ENCODE data around the gene AFAP1.

GRCh38 chr4:7753271-7753670 is 186.4 kb downstream of the AFAP1 start:
- TF ChIP-seq, protein P1, sequence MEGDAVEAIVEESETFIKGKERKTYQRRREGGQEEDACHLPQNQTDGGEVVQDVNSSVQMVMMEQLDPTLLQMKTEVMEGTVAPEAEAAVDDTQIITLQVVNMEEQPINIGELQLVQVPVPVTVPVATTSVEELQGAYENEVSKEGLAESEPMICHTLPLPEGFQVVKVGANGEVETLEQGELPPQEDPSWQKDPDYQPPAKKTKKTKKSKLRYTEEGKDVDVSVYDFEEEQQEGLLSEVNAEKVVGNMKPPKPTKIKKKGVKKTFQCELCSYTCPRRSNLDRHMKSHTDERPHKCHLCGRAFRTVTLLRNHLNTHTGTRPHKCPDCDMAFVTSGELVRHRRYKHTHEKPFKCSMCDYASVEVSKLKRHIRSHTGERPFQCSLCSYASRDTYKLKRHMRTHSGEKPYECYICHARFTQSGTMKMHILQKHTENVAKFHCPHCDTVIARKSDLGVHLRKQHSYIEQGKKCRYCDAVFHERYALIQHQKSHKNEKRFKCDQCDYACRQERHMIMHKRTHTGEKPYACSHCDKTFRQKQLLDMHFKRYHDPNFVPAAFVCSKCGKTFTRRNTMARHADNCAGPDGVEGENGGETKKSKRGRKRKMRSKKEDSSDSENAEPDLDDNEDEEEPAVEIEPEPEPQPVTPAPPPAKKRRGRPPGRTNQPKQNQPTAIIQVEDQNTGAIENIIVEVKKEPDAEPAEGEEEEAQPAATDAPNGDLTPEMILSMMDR (IDR thresholded peaks at IDR 0.05), result no peak
- TF ChIP-seq, protein P2, sequence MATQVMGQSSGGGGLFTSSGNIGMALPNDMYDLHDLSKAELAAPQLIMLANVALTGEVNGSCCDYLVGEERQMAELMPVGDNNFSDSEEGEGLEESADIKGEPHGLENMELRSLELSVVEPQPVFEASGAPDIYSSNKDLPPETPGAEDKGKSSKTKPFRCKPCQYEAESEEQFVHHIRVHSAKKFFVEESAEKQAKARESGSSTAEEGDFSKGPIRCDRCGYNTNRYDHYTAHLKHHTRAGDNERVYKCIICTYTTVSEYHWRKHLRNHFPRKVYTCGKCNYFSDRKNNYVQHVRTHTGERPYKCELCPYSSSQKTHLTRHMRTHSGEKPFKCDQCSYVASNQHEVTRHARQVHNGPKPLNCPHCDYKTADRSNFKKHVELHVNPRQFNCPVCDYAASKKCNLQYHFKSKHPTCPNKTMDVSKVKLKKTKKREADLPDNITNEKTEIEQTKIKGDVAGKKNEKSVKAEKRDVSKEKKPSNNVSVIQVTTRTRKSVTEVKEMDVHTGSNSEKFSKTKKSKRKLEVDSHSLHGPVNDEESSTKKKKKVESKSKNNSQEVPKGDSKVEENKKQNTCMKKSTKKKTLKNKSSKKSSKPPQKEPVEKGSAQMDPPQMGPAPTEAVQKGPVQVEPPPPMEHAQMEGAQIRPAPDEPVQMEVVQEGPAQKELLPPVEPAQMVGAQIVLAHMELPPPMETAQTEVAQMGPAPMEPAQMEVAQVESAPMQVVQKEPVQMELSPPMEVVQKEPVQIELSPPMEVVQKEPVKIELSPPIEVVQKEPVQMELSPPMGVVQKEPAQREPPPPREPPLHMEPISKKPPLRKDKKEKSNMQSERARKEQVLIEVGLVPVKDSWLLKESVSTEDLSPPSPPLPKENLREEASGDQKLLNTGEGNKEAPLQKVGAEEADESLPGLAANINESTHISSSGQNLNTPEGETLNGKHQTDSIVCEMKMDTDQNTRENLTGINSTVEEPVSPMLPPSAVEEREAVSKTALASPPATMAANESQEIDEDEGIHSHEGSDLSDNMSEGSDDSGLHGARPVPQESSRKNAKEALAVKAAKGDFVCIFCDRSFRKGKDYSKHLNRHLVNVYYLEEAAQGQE (IDR thresholded peaks at IDR 0.05; ENCODE audit: insufficient read depth in 1 of 2, low read depth in 2 of 2, low read length in 1 of 2), result no peak
- TF ChIP-seq TCF7L2 (IDR thresholded peaks at IDR 0.05; ENCODE audit: low read depth, low read length) (no peak), SIN3A (IDR thresholded peaks at IDR 0.05; ENCODE audit: borderline replicate concordance, insufficient read depth, low read depth, low read length) (no peak)
